HEK293 (cell line): ENCODE measurements around the gene CLVS2.

Source experiments
- CTCF ChIA-PET: fragments of 350-600 bp; formaldehyde crosslinking; extraction: SDS; loops from one replicate; lab custom pipeline; 2021; ENCODE audit warnings: antibody characterized with exemption; lab: Yijun Ruan, JAX
- POLR2A ChIA-PET: fragments of 300-600 bp; formaldehyde crosslinking; extraction: SDS; loops from one replicate; lab custom pipeline; 2020; ENCODE audit warnings: antibody characterized with exemption, inconsistent platforms; lab: Yijun Ruan, JAX
- H3K27ac ChIP-seq: fragments of 200-500 bp; sonication (Bioruptor generic); 2 replicates; pipeline ENCODE4 v1.5.1; 2014; ENCODE audit warnings: low read depth, low read length, control low read depth, inconsistent platforms; ENCODE audit errors: extremely low read depth
- H3K36me3 ChIP-seq, 2 experiments: fragments of 200-500 bp in 1 of 2; sonication (Bioruptor generic) in 1 of 2; 1 replicate in 1 of 2; 2 replicates in 1 of 2; pipeline ENCODE4 v1.5.1; 2014 to 2017; ENCODE audit warnings: inconsistent platforms in 2 of 2, low read length in 2 of 2; ENCODE audit not compliant: control insufficient read depth in 2 of 2, insufficient read depth in 1 of 2
- H3K4me1 ChIP-seq: fragments of 200-500 bp; sonication (Bioruptor generic); 2 replicates; pipeline ENCODE4 v1.5.1; 2014; ENCODE audit warnings: mild to moderate bottlenecking, low read length, inconsistent platforms; ENCODE audit not compliant: control insufficient read depth, insufficient read depth
- H3K4me3 ChIP-seq: 2 replicates; pipeline ENCODE4 v1.5.1; 2011; ENCODE audit warnings: low read depth, mild to moderate bottlenecking, control low read depth, low read length, moderate library complexity
- H3K9me3 ChIP-seq: fragments of 200-500 bp; sonication (Bioruptor generic); 2 replicates; pipeline ENCODE4 v1.5.1; 2014; ENCODE audit warnings: low read depth, low read length, inconsistent platforms; ENCODE audit not compliant: control insufficient read depth, insufficient read depth
- FEZF1 ChIP-seq: fragments of 450-650 bp; formaldehyde crosslinking; IDR thresholded peaks from 2 replicates; pipeline ENCODE4 v1.5.1; 2016; ENCODE audit warnings: missing biosample characterization, missing genetic modification characterization
- GFI1B ChIP-seq: fragments of 450-650 bp; formaldehyde crosslinking; IDR thresholded peaks from 2 replicates; pipeline ENCODE4 v1.5.1; 2016; ENCODE audit warnings: missing biosample characterization, missing genetic modification characterization
- KLF10 ChIP-seq: fragments of 450-650 bp; IDR thresholded peaks from 2 replicates; pipeline ENCODE4 v1.5.1; 2018; ENCODE audit warnings: missing biosample characterization, mild to moderate bottlenecking, missing genetic modification characterization
- KLF9 ChIP-seq: fragments of 450-650 bp; formaldehyde crosslinking; IDR thresholded peaks from 2 replicates; pipeline ENCODE4 v1.5.1; 2016; ENCODE audit warnings: missing biosample characterization, missing genetic modification characterization, low read depth
- OSR2 ChIP-seq: fragments of 450-650 bp; formaldehyde crosslinking; IDR thresholded peaks from 2 replicates; pipeline ENCODE4 v1.5.1; 2016; ENCODE audit warnings: missing biosample characterization, missing genetic modification characterization
- YY2 ChIP-seq: fragments of 450-650 bp; formaldehyde crosslinking; IDR thresholded peaks from 2 replicates; pipeline ENCODE4 v1.5.1; 2016; ENCODE audit warnings: missing biosample characterization, missing genetic modification characterization
- ZFP41 ChIP-seq: fragments of 450-650 bp; formaldehyde crosslinking; IDR thresholded peaks from 2 replicates; pipeline ENCODE4 v1.5.1; 2016; ENCODE audit warnings: missing biosample characterization, missing genetic modification characterization, borderline replicate concordance
- ZNF138 ChIP-seq: fragments of 450-650 bp; formaldehyde crosslinking; IDR thresholded peaks from 2 replicates; pipeline ENCODE4 v1.5.1; 2016; ENCODE audit warnings: missing biosample characterization, missing genetic modification characterization, borderline replicate concordance
- ZNF155 ChIP-seq: fragments of 450-650 bp; formaldehyde crosslinking; IDR thresholded peaks from 2 replicates; pipeline ENCODE4 v1.5.1; 2016; ENCODE audit warnings: missing biosample characterization, missing genetic modification characterization
- ZNF157 ChIP-seq: fragments of 450-650 bp; formaldehyde crosslinking; IDR thresholded peaks from 2 replicates; pipeline ENCODE4 v1.5.1; 2016; ENCODE audit warnings: missing biosample characterization, missing genetic modification characterization
- ZNF174 ChIP-seq: fragments of 450-650 bp; formaldehyde crosslinking; IDR thresholded peaks from 2 replicates; pipeline ENCODE4 v1.5.0; 2017; ENCODE audit warnings: missing biosample characterization, mild to moderate bottlenecking, missing genetic modification characterization
- ZNF211 ChIP-seq: fragments of 450-650 bp; formaldehyde crosslinking; IDR thresholded peaks from 2 replicates; pipeline ENCODE4 v1.5.1; 2016; ENCODE audit warnings: low read depth, missing biosample characterization, missing genetic modification characterization
- ZNF214 ChIP-seq: fragments of 450-650 bp; formaldehyde crosslinking; IDR thresholded peaks from 2 replicates; pipeline ENCODE4 v1.5.1; 2017; ENCODE audit warnings: missing biosample characterization, mild to moderate bottlenecking, missing genetic modification characterization, borderline replicate concordance
- ZNF292 ChIP-seq: fragments of 450-650 bp; formaldehyde crosslinking; IDR thresholded peaks from 2 replicates; pipeline ENCODE4 v1.5.1; 2016; ENCODE audit warnings: low read depth, missing biosample characterization, missing genetic modification characterization, borderline replicate concordance
- ZNF354C ChIP-seq: fragments of 450-650 bp; formaldehyde crosslinking; IDR thresholded peaks from 2 replicates; pipeline ENCODE4 v1.5.1; 2016; ENCODE audit warnings: missing biosample characterization, missing genetic modification characterization, low read depth, borderline replicate concordance
- ZNF37A ChIP-seq: fragments of 450-650 bp; IDR thresholded peaks from 2 replicates; pipeline ENCODE4 v1.5.1; 2018; ENCODE audit warnings: missing biosample characterization, missing genetic modification characterization
- ZNF510 ChIP-seq: fragments of 450-650 bp; formaldehyde crosslinking; IDR thresholded peaks from 2 replicates; pipeline ENCODE4 v1.5.1; 2018; ENCODE audit warnings: mild to moderate bottlenecking, missing genetic modification characterization, missing biosample characterization; ENCODE audit not compliant: insufficient replicate concordance
- ZNF529 ChIP-seq: fragments of 450-650 bp; formaldehyde crosslinking; IDR thresholded peaks from 2 replicates; pipeline ENCODE4 v1.5.1; 2017; ENCODE audit warnings: missing genetic modification characterization, missing biosample characterization; ENCODE audit not compliant: insufficient replicate concordance
- ZNF549 ChIP-seq: fragments of 450-650 bp; IDR thresholded peaks from 2 replicates; pipeline ENCODE4 v1.5.1; 2018; ENCODE audit warnings: missing biosample characterization, missing genetic modification characterization, mild to moderate bottlenecking, inconsistent platforms, moderate library complexity
- ZNF626 ChIP-seq: fragments of 450-650 bp; sonication (Bioruptor Pico); formaldehyde crosslinking; IDR thresholded peaks from 2 replicates; pipeline ENCODE4 v1.5.1; 2018; ENCODE audit warnings: missing biosample characterization, missing genetic modification characterization, inconsistent platforms
- ZNF707 ChIP-seq: fragments of 450-650 bp; formaldehyde crosslinking; IDR thresholded peaks from 2 replicates; pipeline ENCODE4 v1.5.1; 2016; ENCODE audit warnings: missing biosample characterization, missing genetic modification characterization
- ZNF776 ChIP-seq: fragments of 450-650 bp; formaldehyde crosslinking; IDR thresholded peaks from 2 replicates; pipeline ENCODE4 v1.5.0; 2017; ENCODE audit warnings: missing biosample characterization, missing genetic modification characterization, borderline replicate concordance
- ZNF785 ChIP-seq: fragments of 450-650 bp; formaldehyde crosslinking; IDR thresholded peaks from 2 replicates; pipeline ENCODE4 v1.5.1; 2016; ENCODE audit warnings: missing biosample characterization, missing genetic modification characterization
- TF ChIP-seq, protein P1 (sequence below): fragments of 450-650 bp; formaldehyde crosslinking; IDR thresholded peaks from 2 replicates; pipeline ENCODE4 v1.5.1; 2016; ENCODE audit warnings: missing biosample characterization, missing genetic modification characterization
- TF ChIP-seq, protein P2 (sequence below): fragments of 450-650 bp; formaldehyde crosslinking; IDR thresholded peaks from 2 replicates; pipeline ENCODE4 v1.5.1; 2016; ENCODE audit warnings: missing biosample characterization, missing genetic modification characterization
- TF ChIP-seq, protein P3 (sequence below): fragments of 450-650 bp; formaldehyde crosslinking; IDR thresholded peaks from 2 replicates; pipeline ENCODE4 v1.5.1; 2016; ENCODE audit warnings: missing biosample characterization, missing genetic modification characterization
- TF ChIP-seq, protein P4 (sequence below): fragments of 450-650 bp; formaldehyde crosslinking; IDR thresholded peaks from 2 replicates; pipeline ENCODE4 v1.5.1; 2016; ENCODE audit warnings: missing biosample characterization, missing genetic modification characterization
- TF ChIP-seq, protein P5 (sequence below): fragments of 450-650 bp; formaldehyde crosslinking; IDR thresholded peaks from 2 replicates; pipeline ENCODE4 v1.5.1; 2016; ENCODE audit warnings: missing biosample characterization, missing genetic modification characterization, borderline replicate concordance

Gene CLVS2, protein sequence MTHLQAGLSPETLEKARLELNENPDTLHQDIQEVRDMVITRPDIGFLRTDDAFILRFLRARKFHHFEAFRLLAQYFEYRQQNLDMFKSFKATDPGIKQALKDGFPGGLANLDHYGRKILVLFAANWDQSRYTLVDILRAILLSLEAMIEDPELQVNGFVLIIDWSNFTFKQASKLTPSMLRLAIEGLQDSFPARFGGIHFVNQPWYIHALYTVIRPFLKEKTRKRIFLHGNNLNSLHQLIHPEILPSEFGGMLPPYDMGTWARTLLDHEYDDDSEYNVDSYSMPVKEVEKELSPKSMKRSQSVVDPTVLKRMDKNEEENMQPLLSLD

DNA sequence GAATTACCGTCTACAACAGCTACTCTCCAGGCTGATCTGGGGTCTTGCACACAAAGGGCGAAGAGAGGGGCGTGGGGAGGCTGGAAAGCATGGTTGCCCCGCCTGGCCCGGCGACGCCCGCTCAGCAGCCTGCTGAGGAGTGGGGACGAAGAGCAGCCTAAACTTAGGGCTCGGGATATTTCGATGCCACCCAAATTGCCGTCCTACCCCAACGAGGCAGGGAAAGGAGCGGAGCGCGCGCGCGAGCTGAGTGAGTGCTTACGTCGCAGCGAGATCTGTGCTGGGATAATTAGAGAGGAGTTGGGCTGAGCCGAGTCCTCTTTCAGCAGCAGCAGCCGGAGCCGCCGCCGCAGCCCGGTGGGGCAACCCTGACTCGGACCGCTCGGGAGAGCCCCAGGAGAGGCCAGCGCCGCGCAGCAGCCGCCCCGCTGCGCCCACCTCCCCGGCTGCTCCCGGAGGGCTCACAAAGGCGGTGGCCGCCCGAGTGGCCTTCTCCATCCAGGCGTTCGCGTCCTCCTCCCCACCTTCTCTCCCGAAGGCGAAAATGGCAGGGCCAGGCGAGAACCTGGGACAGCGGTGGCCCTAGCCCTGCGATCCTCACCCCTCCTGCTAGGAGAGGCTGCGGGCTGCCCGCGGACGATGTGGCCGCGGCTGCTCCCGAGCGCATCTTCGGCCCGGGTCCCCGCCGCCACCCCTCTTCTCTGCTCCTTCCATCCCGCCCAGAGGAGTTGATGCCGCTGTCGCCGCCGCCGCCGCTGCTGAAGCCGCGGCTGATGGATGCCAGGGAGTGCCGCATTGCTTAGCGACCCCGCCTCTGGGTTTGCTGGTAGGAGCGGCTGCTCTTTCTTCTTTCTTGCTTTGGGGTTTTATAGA, at the start of gene CLVS2:
TSS of gene CLVS2 (plus strand) at position 315 of the 873 bp plus-strand sequence. CDS start 1,543 bp downstream, outside the sequence.
- ChIA-PET CTCF (no interaction called here), POLR2A (no interaction called here)
- Histone ChIP-seq H3K4me1 (no peaks in the 10 kb centered on the region), H3K4me3 (peak within 1 kb of the TSS; percentile 57), H3K9me3 (no peaks in the 10 kb centered on the region), H3K27ac (no peak within 1 kb of the TSS; the same call in 1 of the 2 replicates), H3K36me3 (no peaks in the 10 kb centered on the region)
- no peak for TF ChIP-seq FEZF1 (tag by site-specific recombination)
- TF ChIP-seq, protein P1, sequence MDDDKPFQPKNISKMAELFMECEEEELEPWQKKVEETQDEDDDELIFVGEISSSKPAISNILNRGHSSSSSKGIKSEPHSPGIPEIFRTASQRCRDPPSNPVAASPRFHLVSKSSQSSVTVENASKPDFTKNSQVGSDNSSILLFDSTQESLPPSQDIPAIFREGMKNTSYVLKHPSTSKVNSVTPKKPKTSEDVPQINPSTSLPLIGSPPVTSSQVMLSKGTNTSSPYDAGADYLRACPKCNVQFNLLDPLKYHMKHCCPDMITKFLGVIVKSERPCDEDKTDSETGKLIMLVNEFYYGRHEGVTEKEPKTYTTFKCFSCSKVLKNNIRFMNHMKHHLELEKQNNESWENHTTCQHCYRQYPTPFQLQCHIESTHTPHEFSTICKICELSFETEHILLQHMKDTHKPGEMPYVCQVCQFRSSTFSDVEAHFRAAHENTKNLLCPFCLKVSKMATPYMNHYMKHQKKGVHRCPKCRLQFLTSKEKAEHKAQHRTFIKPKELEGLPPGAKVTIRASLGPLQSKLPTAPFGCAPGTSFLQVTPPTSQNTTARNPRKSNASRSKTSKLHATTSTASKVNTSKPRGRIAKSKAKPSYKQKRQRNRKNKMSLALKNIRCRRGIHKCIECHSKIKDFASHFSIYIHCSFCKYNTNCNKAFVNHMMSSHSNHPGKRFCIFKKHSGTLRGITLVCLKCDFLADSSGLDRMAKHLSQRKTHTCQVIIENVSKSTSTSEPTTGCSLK (tag by site-specific recombination), result no peak
- TF ChIP-seq, protein P2, sequence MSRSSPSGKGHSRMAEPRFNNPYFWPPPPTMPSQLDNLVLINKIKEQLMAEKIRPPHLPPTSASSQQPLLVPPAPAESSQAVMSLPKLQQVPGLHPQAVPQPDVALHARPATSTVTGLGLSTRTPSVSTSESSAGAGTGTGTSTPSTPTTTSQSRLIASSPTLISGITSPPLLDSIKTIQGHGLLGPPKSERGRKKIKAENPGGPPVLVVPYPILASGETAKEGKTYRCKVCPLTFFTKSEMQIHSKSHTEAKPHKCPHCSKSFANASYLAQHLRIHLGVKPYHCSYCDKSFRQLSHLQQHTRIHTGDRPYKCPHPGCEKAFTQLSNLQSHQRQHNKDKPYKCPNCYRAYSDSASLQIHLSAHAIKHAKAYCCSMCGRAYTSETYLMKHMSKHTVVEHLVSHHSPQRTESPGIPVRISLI (tag by site-specific recombination), result no peak
- no peak for TF ChIP-seq YY2 (tag by site-specific recombination)
- TF ChIP-seq, protein P3, sequence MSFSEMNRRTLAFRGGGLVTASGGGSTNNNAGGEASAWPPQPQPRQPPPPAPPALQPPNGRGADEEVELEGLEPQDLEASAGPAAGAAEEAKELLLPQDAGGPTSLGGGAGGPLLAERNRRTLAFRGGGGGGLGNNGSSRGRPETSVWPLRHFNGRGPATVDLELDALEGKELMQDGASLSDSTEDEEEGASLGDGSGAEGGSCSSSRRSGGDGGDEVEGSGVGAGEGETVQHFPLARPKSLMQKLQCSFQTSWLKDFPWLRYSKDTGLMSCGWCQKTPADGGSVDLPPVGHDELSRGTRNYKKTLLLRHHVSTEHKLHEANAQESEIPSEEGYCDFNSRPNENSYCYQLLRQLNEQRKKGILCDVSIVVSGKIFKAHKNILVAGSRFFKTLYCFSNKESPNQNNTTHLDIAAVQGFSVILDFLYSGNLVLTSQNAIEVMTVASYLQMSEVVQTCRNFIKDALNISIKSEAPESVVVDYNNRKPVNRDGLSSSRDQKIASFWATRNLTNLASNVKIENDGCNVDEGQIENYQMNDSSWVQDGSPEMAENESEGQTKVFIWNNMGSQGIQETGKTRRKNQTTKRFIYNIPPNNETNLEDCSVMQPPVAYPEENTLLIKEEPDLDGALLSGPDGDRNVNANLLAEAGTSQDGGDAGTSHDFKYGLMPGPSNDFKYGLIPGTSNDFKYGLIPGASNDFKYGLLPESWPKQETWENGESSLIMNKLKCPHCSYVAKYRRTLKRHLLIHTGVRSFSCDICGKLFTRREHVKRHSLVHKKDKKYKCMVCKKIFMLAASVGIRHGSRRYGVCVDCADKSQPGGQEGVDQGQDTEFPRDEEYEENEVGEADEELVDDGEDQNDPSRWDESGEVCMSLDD, result no peak; the same call in 1 of the 2 replicates
- TF ChIP-seq ZNF549, result no peak
- no peak for TF ChIP-seq ZNF138 (tag by site-specific recombination)
- TF ChIP-seq ZNF174 (tag by site-specific recombination), result no peak
- no peak for TF ChIP-seq ZNF157 (tag by site-specific recombination)
- no peak for TF ChIP-seq ZNF211
- TF ChIP-seq ZNF155 (tag by site-specific recombination), result no peak
- TF ChIP-seq, protein P4, sequence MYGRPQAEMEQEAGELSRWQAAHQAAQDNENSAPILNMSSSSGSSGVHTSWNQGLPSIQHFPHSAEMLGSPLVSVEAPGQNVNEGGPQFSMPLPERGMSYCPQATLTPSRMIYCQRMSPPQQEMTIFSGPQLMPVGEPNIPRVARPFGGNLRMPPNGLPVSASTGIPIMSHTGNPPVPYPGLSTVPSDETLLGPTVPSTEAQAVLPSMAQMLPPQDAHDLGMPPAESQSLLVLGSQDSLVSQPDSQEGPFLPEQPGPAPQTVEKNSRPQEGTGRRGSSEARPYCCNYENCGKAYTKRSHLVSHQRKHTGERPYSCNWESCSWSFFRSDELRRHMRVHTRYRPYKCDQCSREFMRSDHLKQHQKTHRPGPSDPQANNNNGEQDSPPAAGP (tag by site-specific recombination), result no peak
- TF ChIP-seq GFI1B (tag by site-specific recombination), result no peak
- TF ChIP-seq ZNF776 (tag by site-specific recombination), result no peak
- no peak for TF ChIP-seq ZNF354C (tag by site-specific recombination)
- no peak for TF ChIP-seq ZNF37A
- TF ChIP-seq ZFP41, result no peak
- no peak for TF ChIP-seq ZNF214 (tag by site-specific recombination)
- TF ChIP-seq KLF10 (tag by site-specific recombination), result no peak
- no peak for TF ChIP-seq OSR2 (tag by site-specific recombination)
- no peak for TF ChIP-seq ZNF292
- peak; percentile 4; the same call in 1 of the 2 replicates for TF ChIP-seq KLF9 (tag by site-specific recombination)
- TF ChIP-seq ZNF510 (tag by site-specific recombination), result no peak
- TF ChIP-seq, protein P5, sequence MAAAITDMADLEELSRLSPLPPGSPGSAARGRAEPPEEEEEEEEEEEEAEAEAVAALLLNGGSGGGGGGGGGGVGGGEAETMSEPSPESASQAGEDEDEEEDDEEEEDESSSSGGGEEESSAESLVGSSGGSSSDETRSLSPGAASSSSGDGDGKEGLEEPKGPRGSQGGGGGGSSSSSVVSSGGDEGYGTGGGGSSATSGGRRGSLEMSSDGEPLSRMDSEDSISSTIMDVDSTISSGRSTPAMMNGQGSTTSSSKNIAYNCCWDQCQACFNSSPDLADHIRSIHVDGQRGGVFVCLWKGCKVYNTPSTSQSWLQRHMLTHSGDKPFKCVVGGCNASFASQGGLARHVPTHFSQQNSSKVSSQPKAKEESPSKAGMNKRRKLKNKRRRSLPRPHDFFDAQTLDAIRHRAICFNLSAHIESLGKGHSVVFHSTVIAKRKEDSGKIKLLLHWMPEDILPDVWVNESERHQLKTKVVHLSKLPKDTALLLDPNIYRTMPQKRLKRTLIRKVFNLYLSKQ, result no peak
- TF ChIP-seq ZNF785 (tag by site-specific recombination), result no peak
- TF ChIP-seq ZNF529 (tag by site-specific recombination), result no peak
- TF ChIP-seq ZNF707 (tag by site-specific recombination), result no peak; the same call in 1 of the 2 replicates
- TF ChIP-seq ZNF626 (tag by site-specific recombination), result no peak
